ENCODE measurements around the gene TUBB6.

Gene TUBB6

DNA sequence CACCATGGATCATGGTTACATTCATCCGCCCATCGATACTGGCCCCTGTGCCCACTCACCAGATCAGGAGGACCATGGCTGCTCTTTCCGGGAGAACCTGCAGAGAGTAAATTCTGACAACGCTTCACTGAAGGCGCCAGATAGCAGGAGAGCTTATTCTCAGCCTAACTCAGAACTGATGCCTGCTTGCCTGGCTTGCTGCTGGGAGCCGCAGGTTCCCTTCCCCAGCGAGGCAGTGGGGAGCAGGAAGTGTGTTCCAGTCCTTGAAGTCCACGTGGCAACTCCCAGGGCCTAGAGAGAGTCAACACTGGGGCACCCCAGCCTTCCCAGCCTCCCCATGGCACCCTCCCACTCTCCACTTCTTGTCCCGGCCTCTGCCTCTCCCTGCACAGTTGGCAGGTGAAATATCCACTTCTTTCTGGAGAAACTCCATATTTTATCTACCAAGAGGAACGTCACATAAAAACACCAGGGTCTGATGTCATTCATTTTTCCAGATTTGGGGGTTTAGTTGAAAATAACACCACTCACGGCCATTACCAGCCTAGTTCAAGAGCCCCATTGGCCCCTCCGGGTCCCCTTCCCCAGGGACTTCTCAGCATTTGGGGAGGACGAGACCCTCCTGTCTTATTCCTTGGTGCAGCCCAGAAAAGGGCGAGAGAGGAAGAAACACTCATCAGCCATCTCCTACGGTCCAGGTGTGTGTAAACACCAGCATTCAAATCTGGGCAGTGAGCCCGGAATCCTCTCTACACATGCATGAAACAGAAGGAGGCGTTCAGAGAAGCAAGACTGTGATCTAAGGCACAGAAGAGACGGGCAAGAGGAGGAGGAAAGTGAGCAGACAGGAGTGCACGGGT lies 3.5 kb upstream of the TUBB6 start:
- no peak overlapping the region for H3K4me2 ChIP-seq (ENCODE audit: low read length)
- peaks cover 14% of the 10 kb centered on the region for H3K27me3 ChIP-seq (ENCODE audit: insufficient read depth, low read length)
- H3K4me1 ChIP-seq (ENCODE audit: insufficient read depth, low read length, severe bottlenecking) = no peaks in the 10 kb centered on the region
- H3F3A ChIP-seq (ENCODE audit: insufficient read depth, low read length) = no peaks in the 10 kb centered on the region
- TF ChIP-seq EZH2 (IDR thresholded peaks at IDR 0.05; ENCODE audit: borderline replicate concordance, low read length) = no peak
- TF ChIP-seq, protein P1, sequence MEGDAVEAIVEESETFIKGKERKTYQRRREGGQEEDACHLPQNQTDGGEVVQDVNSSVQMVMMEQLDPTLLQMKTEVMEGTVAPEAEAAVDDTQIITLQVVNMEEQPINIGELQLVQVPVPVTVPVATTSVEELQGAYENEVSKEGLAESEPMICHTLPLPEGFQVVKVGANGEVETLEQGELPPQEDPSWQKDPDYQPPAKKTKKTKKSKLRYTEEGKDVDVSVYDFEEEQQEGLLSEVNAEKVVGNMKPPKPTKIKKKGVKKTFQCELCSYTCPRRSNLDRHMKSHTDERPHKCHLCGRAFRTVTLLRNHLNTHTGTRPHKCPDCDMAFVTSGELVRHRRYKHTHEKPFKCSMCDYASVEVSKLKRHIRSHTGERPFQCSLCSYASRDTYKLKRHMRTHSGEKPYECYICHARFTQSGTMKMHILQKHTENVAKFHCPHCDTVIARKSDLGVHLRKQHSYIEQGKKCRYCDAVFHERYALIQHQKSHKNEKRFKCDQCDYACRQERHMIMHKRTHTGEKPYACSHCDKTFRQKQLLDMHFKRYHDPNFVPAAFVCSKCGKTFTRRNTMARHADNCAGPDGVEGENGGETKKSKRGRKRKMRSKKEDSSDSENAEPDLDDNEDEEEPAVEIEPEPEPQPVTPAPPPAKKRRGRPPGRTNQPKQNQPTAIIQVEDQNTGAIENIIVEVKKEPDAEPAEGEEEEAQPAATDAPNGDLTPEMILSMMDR (IDR thresholded peaks at IDR 0.05; ENCODE audit: low read length) = no peak
- no peaks in the 10 kb centered on the region for H4K20me1 ChIP-seq (ENCODE audit: insufficient read depth, low read length)
- no peak overlapping the region for H3K27ac ChIP-seq (ENCODE audit: low read depth, low read length, poor library complexity, severe bottlenecking)
- no peaks in the 10 kb centered on the region for H3K9me2 ChIP-seq (ENCODE audit: low read depth, low read length)
- no peak overlapping the region for H3K4me3 ChIP-seq (ENCODE audit: low read depth, low read length, poor library complexity, severe bottlenecking)
- no peaks in the 10 kb centered on the region for H3K36me3 ChIP-seq (ENCODE audit: insufficient read depth, low read length)
- no peaks in the 10 kb centered on the region for H3K79me2 ChIP-seq (ENCODE audit: insufficient read depth, low read length)
- no peak overlapping the region for H3K9ac ChIP-seq (ENCODE audit: low read length)
- no peaks in the 10 kb centered on the region for H3K9me3 ChIP-seq (ENCODE audit: low read length)
- H2AFZ ChIP-seq (ENCODE audit: low read length) = no peak overlapping the region

DNA sequence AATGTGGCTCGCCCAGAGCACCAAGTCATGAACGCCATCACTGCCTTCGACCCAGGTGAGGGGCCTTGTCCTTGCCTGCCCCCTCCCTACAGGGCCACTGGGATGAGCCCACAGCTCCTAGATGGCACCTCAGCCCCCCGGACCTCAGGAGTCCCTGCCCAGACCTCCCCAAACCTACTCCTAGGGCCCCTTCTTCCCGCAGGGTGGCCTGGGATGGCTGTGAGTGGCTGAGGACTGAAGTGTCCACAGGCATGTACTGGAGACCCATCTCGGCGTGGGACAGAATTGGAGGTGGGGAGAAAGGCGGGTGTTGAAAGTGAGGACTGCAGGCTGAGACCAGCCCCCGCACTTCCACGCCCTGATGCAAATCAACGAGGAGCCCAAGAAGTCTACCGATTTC lies 2.8 kb upstream of the TUBB6 start:
- Histone ChIP-seq H3K79me2 (ENCODE audit: insufficient read depth, low read length) (no peaks in the 10 kb centered on the region), H4K20me1 (ENCODE audit: insufficient read depth, low read length) (no peaks in the 10 kb centered on the region), H3K4me3 (ENCODE audit: low read depth, low read length, poor library complexity, severe bottlenecking) (no peak overlapping the region), H3K36me3 (ENCODE audit: insufficient read depth, low read length) (no peaks in the 10 kb centered on the region), H2AFZ (ENCODE audit: low read length) (no peak overlapping the region), H3K9ac (ENCODE audit: low read length) (no peak overlapping the region), H3K4me2 (ENCODE audit: low read length) (no peak overlapping the region), H3K9me2 (ENCODE audit: low read depth, low read length) (no peaks in the 10 kb centered on the region), H3K27ac (ENCODE audit: low read depth, low read length, poor library complexity, severe bottlenecking) (no peak overlapping the region), H3K4me1 (ENCODE audit: insufficient read depth, low read length, severe bottlenecking) (no peaks in the 10 kb centered on the region), H3F3A (ENCODE audit: insufficient read depth, low read length) (no peaks in the 10 kb centered on the region), H3K9me3 (ENCODE audit: low read length) (no peaks in the 10 kb centered on the region), H3K27me3 (ENCODE audit: insufficient read depth, low read length) (peaks cover 13% of the 10 kb centered on the region; the same call in 1 of the 2 replicates)
- TF ChIP-seq, protein P1 (IDR thresholded peaks at IDR 0.05; ENCODE audit: low read length) = no peak

- no peaks in the 10 kb centered on the region for H3K9me3 ChIP-seq (ENCODE audit: low read length)
- peaks cover 13% of the 10 kb centered on the region; the same call in 1 of the 2 replicates for H3K27me3 ChIP-seq (ENCODE audit: insufficient read depth, low read length)
- no peaks in the 10 kb centered on the region for H4K20me1 ChIP-seq (ENCODE audit: insufficient read depth, low read length)
- no peak overlapping the region for H2AFZ ChIP-seq (ENCODE audit: low read length)
- no peaks in the 10 kb centered on the region for H3K36me3 ChIP-seq (ENCODE audit: insufficient read depth, low read length)
- no peaks in the 10 kb centered on the region for H3K4me1 ChIP-seq (ENCODE audit: insufficient read depth, low read length, severe bottlenecking)
- H3K4me2 ChIP-seq (ENCODE audit: low read length) = no peak overlapping the region
- H3K9me2 ChIP-seq (ENCODE audit: low read depth, low read length) = no peaks in the 10 kb centered on the region
- H3K27ac ChIP-seq (ENCODE audit: low read depth, low read length, poor library complexity, severe bottlenecking) = no peak overlapping the region
- no peak overlapping the region for H3K4me3 ChIP-seq (ENCODE audit: low read depth, low read length, poor library complexity, severe bottlenecking)
- H3F3A ChIP-seq (ENCODE audit: insufficient read depth, low read length) = no peaks in the 10 kb centered on the region
- TF ChIP-seq EZH2 (IDR thresholded peaks at IDR 0.05; ENCODE audit: borderline replicate concordance, low read length) = no peak
- TF ChIP-seq, protein P1 (IDR thresholded peaks at IDR 0.05; ENCODE audit: low read length) = no peak
- no peaks in the 10 kb centered on the region for H3K79me2 ChIP-seq (ENCODE audit: insufficient read depth, low read length)
- no peak overlapping the region for H3K9ac ChIP-seq (ENCODE audit: low read length)
Measured at GRCh38 chr18:12305930-12306629, 2.0 kb upstream of the TUBB6 start.
